ENCODE measurements around the gene DLG2. TPM values are rescaled to one million over a fixed set of nuclear protein-coding genes. Genes with fewer than 3 reads are reported as not detected.

The DLG2 gene
- total and polyA plus RNA-seq, 9 of the 15 experiments (the other 6 are each of a cell fraction or from before 2014, with no cell fraction given) = 0.52 to 1.6 (median 0.95) TPM

GRCh38 chr11:84794663-84795443, 832.3 kb downstream of the DLG2 start:
- no peak overlapping the region for H3K4me2 ChIP-seq (ENCODE audit: insufficient read depth, low read length)
- 0% methylated on average over 9 of the region's 10 CpGs for WGBS (ENCODE audit: insufficient coverage, low coverage, missing lambda C conversion rate)
- ATAC-seq = no peak
- H3K4me3 ChIP-seq = no peak overlapping the region
- ChIA-PET POLR2A (interaction anchor here (0.7 kb wide), 1 partner anchor 782 kb away, joined by 3 read pairs; no protein-coding TSS in a partner anchor), CTCF (ENCODE audit: low intra/inter-chr PET ratio) (no interaction called here)
- intact Hi-C loops (cut with micrococcal nuclease) (no loop called here), in situ Hi-C loops (cut with MboI) (no loop called here)
- no peak overlapping the region for H3K27ac ChIP-seq (ENCODE audit: extremely low read depth, low read depth, low read length)
- no peaks in the 10 kb centered on the region for H3K27me3 ChIP-seq (ENCODE audit: control insufficient read depth in 2 of 2, insufficient read depth in 2 of 2, low read length in 2 of 2)
- H3K9me1 ChIP-seq (ENCODE audit: control insufficient read depth, insufficient read depth, low read length) = no peaks in the 10 kb centered on the region
- no peaks in the 10 kb centered on the region for H3K4me1 ChIP-seq (replicated peaks in 1 of 2; ENCODE audit: control insufficient read depth in 2 of 2, insufficient read depth in 2 of 2, low read length in 2 of 2)
- no TSS peak for BruUV-seq (replicated peaks)
- no peak overlapping the region for H3K9ac ChIP-seq (ENCODE audit: insufficient read depth in 1 of 2, low read depth in 2 of 2, low read length in 2 of 2)
- H3K36me3 ChIP-seq (ENCODE audit: control insufficient read depth, insufficient read depth, low read length) = no peaks in the 10 kb centered on the region
- no peak for DNase-seq (ENCODE audit: extremely low read depth in 1 of 4, low spot score in 3 of 4)
- no peak for FAIRE-seq
- no peaks in the 10 kb centered on the region for H4K20me1 ChIP-seq (replicated peaks; ENCODE audit: control insufficient read depth, insufficient read depth, low read length)
- H2AFZ ChIP-seq (ENCODE audit: low read depth, low read length) = no peak overlapping the region
- no peaks in the 10 kb centered on the region for H3K9me3 ChIP-seq (replicated peaks; ENCODE audit: control insufficient read depth, insufficient read depth, low read depth, low read length)
- H3K79me2 ChIP-seq (ENCODE audit: control insufficient read depth, insufficient read depth, low read length) = no peaks in the 10 kb centered on the region
- TF ChIP-seq, protein P1, sequence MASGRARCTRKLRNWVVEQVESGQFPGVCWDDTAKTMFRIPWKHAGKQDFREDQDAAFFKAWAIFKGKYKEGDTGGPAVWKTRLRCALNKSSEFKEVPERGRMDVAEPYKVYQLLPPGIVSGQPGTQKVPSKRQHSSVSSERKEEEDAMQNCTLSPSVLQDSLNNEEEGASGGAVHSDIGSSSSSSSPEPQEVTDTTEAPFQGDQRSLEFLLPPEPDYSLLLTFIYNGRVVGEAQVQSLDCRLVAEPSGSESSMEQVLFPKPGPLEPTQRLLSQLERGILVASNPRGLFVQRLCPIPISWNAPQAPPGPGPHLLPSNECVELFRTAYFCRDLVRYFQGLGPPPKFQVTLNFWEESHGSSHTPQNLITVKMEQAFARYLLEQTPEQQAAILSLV (tag; IDR thresholded peaks at IDR 0.05) = no peak
- TF ChIP-seq NR2C1 (IDR thresholded peaks at IDR 0.05) (no peak), NR2C1 (tag; IDR thresholded peaks at IDR 0.05) (no peak), TFAM (CRISPR knock-in tag; conservative IDR thresholded peaks at IDR 0.05) (no peak), HDGF (IDR thresholded peaks at IDR 0.05) (no peak), CBX1 (IDR thresholded peaks at IDR 0.05; ENCODE audit: low read depth) (no peak), ZFPM2 (CRISPR knock-in tag; IDR thresholded peaks at IDR 0.05) (no peak), XRCC5 (IDR thresholded peaks at IDR 0.05; ENCODE audit: low read depth, low read length) (no peak), XRCC4 (IDR thresholded peaks at IDR 0.05; ENCODE audit: extremely low read depth, insufficient read depth, insufficient read length) (no peak), ETS2 (tag; IDR thresholded peaks at IDR 0.05; ENCODE audit: borderline replicate concordance, poor library complexity, severe bottlenecking) (no peak), TBL1XR1 (IDR thresholded peaks at IDR 0.05; ENCODE audit: low read length in 2 of 2) (no peak), CBFA2T2 (conservative IDR thresholded peaks at IDR 0.05) (no peak)
- TF ChIP-seq, protein P2, sequence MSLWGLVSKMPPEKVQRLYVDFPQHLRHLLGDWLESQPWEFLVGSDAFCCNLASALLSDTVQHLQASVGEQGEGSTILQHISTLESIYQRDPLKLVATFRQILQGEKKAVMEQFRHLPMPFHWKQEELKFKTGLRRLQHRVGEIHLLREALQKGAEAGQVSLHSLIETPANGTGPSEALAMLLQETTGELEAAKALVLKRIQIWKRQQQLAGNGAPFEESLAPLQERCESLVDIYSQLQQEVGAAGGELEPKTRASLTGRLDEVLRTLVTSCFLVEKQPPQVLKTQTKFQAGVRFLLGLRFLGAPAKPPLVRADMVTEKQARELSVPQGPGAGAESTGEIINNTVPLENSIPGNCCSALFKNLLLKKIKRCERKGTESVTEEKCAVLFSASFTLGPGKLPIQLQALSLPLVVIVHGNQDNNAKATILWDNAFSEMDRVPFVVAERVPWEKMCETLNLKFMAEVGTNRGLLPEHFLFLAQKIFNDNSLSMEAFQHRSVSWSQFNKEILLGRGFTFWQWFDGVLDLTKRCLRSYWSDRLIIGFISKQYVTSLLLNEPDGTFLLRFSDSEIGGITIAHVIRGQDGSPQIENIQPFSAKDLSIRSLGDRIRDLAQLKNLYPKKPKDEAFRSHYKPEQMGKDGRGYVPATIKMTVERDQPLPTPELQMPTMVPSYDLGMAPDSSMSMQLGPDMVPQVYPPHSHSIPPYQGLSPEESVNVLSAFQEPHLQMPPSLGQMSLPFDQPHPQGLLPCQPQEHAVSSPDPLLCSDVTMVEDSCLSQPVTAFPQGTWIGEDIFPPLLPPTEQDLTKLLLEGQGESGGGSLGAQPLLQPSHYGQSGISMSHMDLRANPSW (CRISPR knock-in tag; IDR thresholded peaks at IDR 0.05) = no peak
- TF ChIP-seq, protein P3, sequence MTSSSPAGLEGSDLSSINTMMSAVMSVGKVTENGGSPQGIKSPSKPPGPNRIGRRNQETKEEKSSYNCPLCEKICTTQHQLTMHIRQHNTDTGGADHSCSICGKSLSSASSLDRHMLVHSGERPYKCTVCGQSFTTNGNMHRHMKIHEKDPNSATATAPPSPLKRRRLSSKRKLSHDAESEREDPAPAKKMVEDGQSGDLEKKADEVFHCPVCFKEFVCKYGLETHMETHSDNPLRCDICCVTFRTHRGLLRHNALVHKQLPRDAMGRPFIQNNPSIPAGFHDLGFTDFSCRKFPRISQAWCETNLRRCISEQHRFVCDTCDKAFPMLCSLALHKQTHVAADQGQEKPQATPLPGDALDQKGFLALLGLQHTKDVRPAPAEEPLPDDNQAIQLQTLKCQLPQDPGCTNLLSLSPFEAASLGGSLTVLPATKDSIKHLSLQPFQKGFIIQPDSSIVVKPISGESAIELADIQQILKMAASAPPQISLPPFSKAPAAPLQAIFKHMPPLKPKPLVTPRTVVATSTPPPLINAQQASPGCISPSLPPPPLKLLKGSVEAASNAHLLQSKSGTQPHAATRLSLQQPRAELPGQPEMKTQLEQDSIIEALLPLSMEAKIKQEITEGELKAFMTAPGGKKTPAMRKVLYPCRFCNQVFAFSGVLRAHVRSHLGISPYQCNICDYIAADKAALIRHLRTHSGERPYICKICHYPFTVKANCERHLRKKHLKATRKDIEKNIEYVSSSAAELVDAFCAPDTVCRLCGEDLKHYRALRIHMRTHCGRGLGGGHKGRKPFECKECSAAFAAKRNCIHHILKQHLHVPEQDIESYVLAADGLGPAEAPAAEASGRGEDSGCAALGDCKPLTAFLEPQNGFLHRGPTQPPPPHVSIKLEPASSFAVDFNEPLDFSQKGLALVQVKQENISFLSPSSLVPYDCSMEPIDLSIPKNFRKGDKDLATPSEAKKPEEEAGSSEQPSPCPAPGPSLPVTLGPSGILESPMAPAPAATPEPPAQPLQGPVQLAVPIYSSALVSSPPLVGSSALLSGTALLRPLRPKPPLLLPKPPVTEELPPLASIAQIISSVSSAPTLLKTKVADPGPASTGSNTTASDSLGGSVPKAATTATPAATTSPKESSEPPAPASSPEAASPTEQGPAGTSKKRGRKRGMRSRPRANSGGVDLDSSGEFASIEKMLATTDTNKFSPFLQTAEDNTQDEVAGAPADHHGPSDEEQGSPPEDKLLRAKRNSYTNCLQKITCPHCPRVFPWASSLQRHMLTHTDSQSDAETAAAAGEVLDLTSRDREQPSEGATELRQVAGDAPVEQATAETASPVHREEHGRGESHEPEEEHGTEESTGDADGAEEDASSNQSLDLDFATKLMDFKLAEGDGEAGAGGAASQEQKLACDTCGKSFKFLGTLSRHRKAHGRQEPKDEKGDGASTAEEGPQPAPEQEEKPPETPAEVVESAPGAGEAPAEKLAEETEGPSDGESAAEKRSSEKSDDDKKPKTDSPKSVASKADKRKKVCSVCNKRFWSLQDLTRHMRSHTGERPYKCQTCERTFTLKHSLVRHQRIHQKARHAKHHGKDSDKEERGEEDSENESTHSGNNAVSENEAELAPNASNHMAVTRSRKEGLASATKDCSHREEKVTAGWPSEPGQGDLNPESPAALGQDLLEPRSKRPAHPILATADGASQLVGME (CRISPR knock-in tag; IDR thresholded peaks at IDR 0.05) = no peak

All from K562 (cell line).